Measurements from ENCODE around the gene CTXND2.
"Not testable (repeated sequence)": the region's sequence is repeated elsewhere in the genome, so short reads cannot be mapped to it uniquely, and the experiment has no call there.

Gene CTXND2

GRCh38 chr1:150890033-150890416 is 3.1 kb downstream of the CTXND2 start:
- DNase-seq (ENCODE audit: low read depth), result no peak

- DNase-seq (ENCODE audit: low read depth), result no peak
Observed at GRCh38 chr1:150893336-150893913, 6.5 kb downstream of the CTXND2 start.

- peak; percentile 71 for DNase-seq (ENCODE audit: low read depth)
Observed at GRCh38 chr1:150895618-150896017, 8.7 kb downstream of the CTXND2 start.

GRCh38 chr1:150899795-150900194 is 12.9 kb downstream of the CTXND2 start:
- not testable (repeated sequence) for DNase-seq (ENCODE audit: low read depth)

GRCh38 chr1:150902346-150902745 is 15.4 kb downstream of the CTXND2 start:
- no peak for DNase-seq (ENCODE audit: low read depth)

DNA sequence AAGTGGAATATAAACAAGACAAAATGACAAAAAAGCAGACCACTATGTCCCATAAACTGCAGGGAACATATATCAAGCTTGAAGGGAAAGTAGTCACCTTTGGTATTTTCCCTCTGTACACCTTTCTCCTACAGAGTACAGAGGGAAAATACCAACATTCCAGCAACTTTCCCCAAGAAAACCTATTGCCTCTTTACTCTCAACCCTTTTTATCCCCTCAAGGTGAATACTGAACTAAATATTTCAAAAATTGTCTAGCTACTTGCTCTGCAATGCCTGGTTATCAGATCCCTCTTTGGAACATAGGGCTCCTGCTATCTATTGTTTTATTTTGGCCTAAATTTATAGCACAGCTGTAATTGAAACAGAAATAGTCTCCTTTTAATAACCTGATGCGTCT is 15.8 kb downstream of the CTXND2 start:
- no peak for DNase-seq (ENCODE audit: low read depth)

GRCh38 chr1:150905301-150905700 is 18.4 kb downstream of the CTXND2 start:
- DNase-seq (ENCODE audit: low read depth), result no peak

DNA sequence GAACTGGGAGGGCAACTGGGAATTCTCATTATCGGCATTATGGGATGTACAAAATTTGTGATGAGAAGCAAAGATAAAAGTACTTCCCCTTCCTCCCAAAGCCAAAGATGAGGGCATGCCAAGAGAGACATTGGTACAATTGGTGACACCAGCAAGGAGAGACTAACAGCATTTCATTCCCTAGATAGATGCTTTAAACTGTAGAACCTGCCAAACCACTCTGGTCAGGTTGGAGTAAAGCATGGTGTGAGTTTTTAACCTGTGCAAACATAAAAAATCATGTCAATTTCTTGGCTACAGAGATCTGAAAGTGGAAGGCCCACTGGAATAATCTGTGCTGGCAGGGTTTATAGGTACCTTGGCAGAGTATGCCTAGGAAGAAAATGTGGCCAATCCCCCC is 19.4 kb downstream of the CTXND2 start:
- DNase-seq (ENCODE audit: low read depth), result no peak

- DNase-seq (ENCODE audit: low read depth), result no peak
Observed at GRCh38 chr1:150906813-150907212, 19.9 kb downstream of the CTXND2 start.

GRCh38 chr1:150909585-150910180 is 22.7 kb downstream of the CTXND2 start:
- DNase-seq (ENCODE audit: low read depth), result no peak

- DNase-seq (ENCODE audit: low read depth), result no peak
Observed at GRCh38 chr1:150912623-150913022, 25.7 kb downstream of the CTXND2 start.

DNA sequence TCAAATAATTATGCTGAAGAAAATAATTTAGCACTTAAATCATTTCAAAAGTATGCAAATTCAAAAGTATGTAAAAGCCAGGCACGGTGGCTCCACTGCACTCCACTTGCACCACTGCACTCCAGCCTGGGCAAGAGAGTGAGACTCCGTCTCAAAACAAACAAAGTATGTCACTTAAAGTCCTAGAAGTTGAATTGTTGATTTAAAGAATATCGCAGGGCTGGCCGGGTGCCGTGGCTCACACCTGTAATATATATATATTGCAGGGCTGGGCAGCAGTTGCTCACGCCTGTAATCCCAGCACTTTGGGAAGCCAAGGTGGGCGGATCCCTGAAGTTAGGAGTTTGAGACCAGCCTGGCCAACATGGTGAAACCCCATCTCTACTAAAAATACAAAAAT is 30.5 kb downstream of the CTXND2 start:
- DNase-seq (ENCODE audit: low read depth), result no peak

DNA sequence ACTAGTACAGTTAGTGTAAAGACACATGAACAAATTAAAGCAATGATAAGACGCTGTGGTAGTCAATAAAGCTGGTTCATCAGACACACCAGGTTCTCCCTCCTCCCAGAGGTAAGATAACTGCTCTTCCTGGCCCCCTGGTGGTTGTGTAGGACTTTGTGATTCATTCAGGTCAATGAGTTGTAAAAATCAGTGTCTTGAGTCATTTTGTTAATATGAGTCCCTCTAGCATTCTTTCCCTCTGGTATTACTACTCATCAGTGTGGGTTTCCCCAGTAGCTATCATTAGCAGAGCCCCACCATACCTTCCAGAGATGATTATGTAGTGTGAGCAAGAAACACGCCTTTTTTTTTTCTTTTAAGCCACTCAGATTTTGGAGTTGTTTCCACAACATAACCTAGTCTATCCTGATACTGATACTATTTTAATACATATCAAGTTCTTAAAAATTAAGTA is 35.6 kb downstream of the CTXND2 start:
- peak; percentile 75 for DNase-seq (ENCODE audit: low read depth)

- DNase-seq (ENCODE audit: low read depth), result no peak
Observed at GRCh38 chr1:150925080-150925479, 38.1 kb downstream of the CTXND2 start.

DNA sequence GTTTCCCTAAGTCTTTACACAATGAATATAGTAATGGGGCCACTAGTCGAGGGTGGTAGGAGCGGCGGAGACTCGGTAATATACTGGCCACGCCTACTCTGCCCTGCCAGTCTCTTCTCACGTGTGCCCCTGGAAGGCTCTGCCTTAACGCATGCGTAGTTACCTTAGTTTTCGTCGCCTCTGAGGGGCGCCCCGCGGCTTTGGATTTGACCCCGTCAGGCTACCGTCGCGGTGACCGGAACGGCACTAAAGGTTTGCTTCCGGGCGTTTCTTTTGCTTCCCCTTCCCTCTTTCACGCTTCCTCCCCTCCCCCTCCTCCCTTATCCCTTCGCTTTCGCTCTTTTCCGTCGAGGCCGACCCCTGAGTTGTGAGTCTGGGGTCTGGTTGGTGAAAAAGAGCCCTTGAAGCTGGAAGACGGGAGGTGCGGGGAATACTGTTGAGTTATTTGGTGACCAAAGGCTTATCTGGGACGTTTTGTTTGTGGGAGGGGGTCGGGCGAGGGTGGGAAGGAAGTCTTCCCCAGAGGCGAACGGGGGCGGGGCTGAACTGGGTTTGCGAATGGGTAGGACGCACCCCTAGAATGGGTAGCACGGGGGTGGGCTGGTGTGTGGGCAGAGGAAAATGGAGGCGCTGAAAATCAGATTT is 39.3 kb downstream of the CTXND2 start, which contains the start of gene SETDB1:
Gene SETDB1, plus strand, starts transcription at position 267 of the 645 bp plus-strand sequence. CDS start 1,352 bp downstream, outside the sequence.
- DNase-seq (ENCODE audit: low read depth), result peak; percentile 94

DNA sequence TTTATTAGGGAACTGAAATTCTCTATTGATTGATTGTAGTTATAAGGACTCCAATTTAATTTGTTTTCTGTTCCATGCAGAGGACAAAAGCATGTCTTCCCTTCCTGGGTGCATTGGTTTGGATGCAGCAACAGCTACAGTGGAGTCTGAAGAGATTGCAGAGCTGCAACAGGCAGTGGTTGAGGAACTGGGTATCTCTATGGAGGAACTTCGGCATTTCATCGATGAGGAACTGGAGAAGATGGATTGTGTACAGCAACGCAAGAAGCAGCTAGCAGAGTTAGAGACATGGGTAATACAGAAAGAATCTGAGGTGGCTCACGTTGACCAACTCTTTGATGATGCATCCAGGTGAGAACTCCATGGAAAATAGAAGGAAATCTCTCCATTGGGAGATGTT is 40.7 kb downstream of the CTXND2 start:
- no peak for DNase-seq (ENCODE audit: low read depth)

- peak; percentile 35 for DNase-seq (ENCODE audit: low read depth)
Observed at GRCh38 chr1:150928286-150928685, 41.4 kb downstream of the CTXND2 start.

GRCh38 chr1:150928775-150929174 is 41.8 kb downstream of the CTXND2 start:
- not testable (repeated sequence) for DNase-seq (ENCODE audit: low read depth)

- DNase-seq (ENCODE audit: low read depth), result no peak
Observed at GRCh38 chr1:150931773-150932172, 44.8 kb downstream of the CTXND2 start.

DNA sequence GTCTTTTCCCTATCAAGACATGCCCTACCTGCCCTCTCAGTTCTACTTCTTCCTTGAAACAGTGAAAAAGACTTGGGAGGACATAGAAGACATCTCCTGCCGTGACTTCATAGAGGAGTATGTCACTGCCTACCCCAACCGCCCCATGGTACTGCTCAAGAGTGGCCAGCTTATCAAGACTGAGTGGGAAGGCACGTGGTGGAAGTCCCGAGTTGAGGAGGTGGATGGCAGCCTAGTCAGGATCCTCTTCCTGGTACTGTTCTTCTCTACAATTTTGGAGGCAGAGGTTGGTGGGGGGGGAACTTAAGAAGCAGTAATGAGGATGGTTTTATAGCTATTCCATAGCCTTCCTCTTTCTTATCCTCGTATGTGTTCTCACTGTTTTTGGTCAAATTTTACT is 57.9 kb downstream of the CTXND2 start:
- DNase-seq (ENCODE audit: low read depth), result no peak

DNA sequence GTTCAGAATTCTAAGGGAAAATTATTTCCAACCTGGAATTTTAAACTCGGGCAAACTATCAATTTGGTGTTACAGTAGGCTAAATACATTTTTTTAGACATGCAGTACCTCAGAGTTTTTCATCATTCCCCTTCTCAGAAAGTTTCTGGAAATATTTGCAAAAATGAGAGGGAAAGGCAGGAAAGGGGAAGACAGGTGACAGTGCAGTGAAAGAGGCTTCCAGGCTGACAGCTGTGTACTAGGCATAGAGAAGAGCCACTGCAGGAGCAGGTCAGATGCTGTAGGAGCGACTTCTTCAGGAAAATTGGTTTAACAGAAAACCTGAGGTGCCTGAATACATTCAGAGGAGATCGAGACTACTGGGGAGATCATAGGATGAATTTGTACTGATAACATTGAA is 67.8 kb downstream of the CTXND2 start:
- DNase-seq (ENCODE audit: low read depth), result no peak

GRCh38 chr1:150955280-150955679 is 68.3 kb downstream of the CTXND2 start:
- DNase-seq (ENCODE audit: low read depth), result no peak

GRCh38 chr1:150957666-150958065 is 70.7 kb downstream of the CTXND2 start:
- DNase-seq (ENCODE audit: low read depth), result no peak

GRCh38 chr1:150960646-150961045 is 73.7 kb downstream of the CTXND2 start:
- no peak for DNase-seq (ENCODE audit: low read depth)

All from fibroblast of gingiva (primary cell).